Left colon (tissue), 2 donors: ENCODE results near the gene CHRNA9. TPM values are rescaled to one million over a fixed set of nuclear protein-coding genes. Genes with fewer than 3 reads are reported as not detected.

Experiments used
- ATAC-seq: fragments of 200-7000 bp; cut with Tn5 transposase; one replicate; pipeline ENCODE4 v1.9.1; 2020; ENCODE audit warnings: mild to moderate bottlenecking, moderate library complexity
- DNase-seq, 2 donors: peaks; one replicate each; pipeline ENCODE4 v3.0.0-alpha.2; 2020
- intact Hi-C, 2 donors: fragments of 100-400 bp; cut with DNase I in 1 of 2; cut with micrococcal nuclease in 1 of 2; formaldehyde crosslinking; loops; one replicate each; pipeline versions ENCODE4 v1.11.2 to v1.14.0; 2022; cut with DNase I, micrococcal nuclease
- total RNA-seq, 2 donors: library from RNA; stranded (reverse); fragmentation: NEBNext Ultra II Directional; extraction: Animal tissue kit (Norgen Biotek cat#: 25700); gene quantifications; one replicate each; pipeline ENCODE4 v1.2.1, GENCODE V29; 2021
- donor health status: DM: no; HTN: no; CAD: no.
- donor health status: DM: yes; HTN: yes; CAD: no.

CHRNA9 gene
- total RNA-seq, 2 donors from 2014 or later = not detected

GRCh38 chr4:40331101-40331745 is 3.9 kb upstream of the CHRNA9 start:
- DNase-seq = no peak
- intact Hi-C loops = no loop called here
- no peak for ATAC-seq

GRCh38 chr4:40331961-40332360 is 3.2 kb upstream of the CHRNA9 start:
- ATAC-seq = no peak
- no peak for DNase-seq
- intact Hi-C loops = no loop called here

GRCh38 chr4:40333921-40334352 is 1.2 kb upstream of the CHRNA9 start:
- ATAC-seq = no peak
- DNase-seq = no peak
- intact Hi-C loops = no loop called here

- no peak for ATAC-seq
- no peak for DNase-seq
- intact Hi-C loops = no loop called here
Measured at GRCh38 chr4:40335525-40335894, 377 bp downstream of the CHRNA9 start.

GRCh38 chr4:40337051-40337450 is 1.9 kb downstream of the CHRNA9 start:
- DNase-seq (no peak), ATAC-seq (no peak)
- intact Hi-C loops = no loop called here

- DNase-seq (no peak), ATAC-seq (no peak)
- intact Hi-C loops = no loop called here
Measured at GRCh38 chr4:40337523-40337922, 2.4 kb downstream of the CHRNA9 start.

- ATAC-seq (no peak), DNase-seq (no peak)
- intact Hi-C loops = no loop called here
Measured at GRCh38 chr4:40340030-40340429, 4.9 kb downstream of the CHRNA9 start.

- DNase-seq (no peak), ATAC-seq (no peak)
- intact Hi-C loops = no loop called here
Measured at GRCh38 chr4:40347472-40347871, 12.3 kb downstream of the CHRNA9 start.

GRCh38 chr4:40348000-40348399 is 12.9 kb downstream of the CHRNA9 start:
- DNase-seq (no peak), ATAC-seq (no peak)
- intact Hi-C loops = no loop called here

GRCh38 chr4:40349561-40350198 is 14.5 kb downstream of the CHRNA9 start:
- peak; percentile 94 for ATAC-seq
- intact Hi-C loops = no loop called here
- DNase-seq = no peak

- DNase-seq (no peak), ATAC-seq (peak; percentile 30)
- intact Hi-C loops = no loop called here
Measured at GRCh38 chr4:40350627-40351227, 15.6 kb downstream of the CHRNA9 start.

- intact Hi-C loops = no loop called here
Measured at GRCh38 chr4:40354158-40354557, 19.0 kb downstream of the CHRNA9 start.

GRCh38 chr4:40355131-40355530 is 20.0 kb downstream of the CHRNA9 start:
- no peak for DNase-seq
- intact Hi-C loops = no loop called here
- no peak for ATAC-seq

More at GRCh38 chr4:40354158-40354557, 19.0 kb downstream of the CHRNA9 start:
- DNase-seq = no peak
- no peak for ATAC-seq

GRCh38 chr4:40357738-40358137 is 22.6 kb downstream of the CHRNA9 start:
- intact Hi-C loops = no loop called here
- ATAC-seq = no peak
- DNase-seq = no peak

GRCh38 chr4:40361338-40361737 is 26.2 kb downstream of the CHRNA9 start:
- intact Hi-C loops = no loop called here
- ATAC-seq = no peak

GRCh38 chr4:40363382-40363920 is 28.3 kb downstream of the CHRNA9 start:
- ATAC-seq (peak; percentile 85), DNase-seq (peak; percentile 41 to 56)
- intact Hi-C loops = no loop called here

More at GRCh38 chr4:40361338-40361737, 26.2 kb downstream of the CHRNA9 start:
- DNase-seq = no peak

- peak; percentile 64 for ATAC-seq
- intact Hi-C loops = no loop called here
- no peak for DNase-seq
Measured at GRCh38 chr4:40363945-40364344, 28.8 kb downstream of the CHRNA9 start.

GRCh38 chr4:40365766-40366165 is 30.6 kb downstream of the CHRNA9 start:
- ATAC-seq (no peak), DNase-seq (no peak)
- intact Hi-C loops = no loop called here

- DNase-seq (no peak), ATAC-seq (no peak)
- intact Hi-C loops = no loop called here
Measured at GRCh38 chr4:40367451-40367850, 32.3 kb downstream of the CHRNA9 start.
